Endothelial cell of umbilical vein (primary cell): Measurements from ENCODE around the gene CENPL. TPM values are rescaled to one million over a fixed set of nuclear protein-coding genes. Genes with fewer than 3 reads are reported as not detected.

ENCODE experiments used
- BruUV-seq: library from RNA; stranded (reverse); fragments of 400-500 nt; replicated peaks from 2 replicates; lab custom pipeline; 2021; lab: Mats Ljungman, UMichigan
- CTCF ChIA-PET: fragments of 300-600, 350-600 bp; sonication (Branson Sonifier 250); formaldehyde crosslinking; loops from one replicate; lab custom pipeline; 2021; ENCODE audit warnings: antibody characterized with exemption, inconsistent platforms; lab: Charles Lee
- POLR2A ChIA-PET: fragments of 300-600, 350-600 bp; sonication (Branson Sonifier 250); formaldehyde crosslinking; loops from one replicate; lab custom pipeline; 2021; ENCODE audit warnings: antibody characterized with exemption, inconsistent platforms; lab: Charles Lee
- DNase-seq: peaks from one replicate; pipeline ENCODE4 v3.0.0-alpha.2; 2011; ENCODE audit warnings: low read depth, low spot score
- FAIRE-seq: peaks from 2 replicates; lab custom pipeline; 2011; peaks lifted over from hg19 to GRCh38; lab: Jason Lieb, UNC
- H2AFZ ChIP-seq: 2 replicates; pipeline ENCODE4 v1.6.0; 2012; ENCODE audit warnings: low read depth, low read length, control low read depth, inconsistent platforms
- H3K27ac ChIP-seq: 2 replicates; pipeline ENCODE4 v1.5.1; 2011; ENCODE audit warnings: low read depth, mild to moderate bottlenecking, control low read depth, low read length, moderate library complexity; ENCODE audit not compliant: insufficient read depth
- H3K27me3 ChIP-seq, 2 experiments: 2 replicates each; pipeline versions ENCODE4 v1.6.0 to v1.6.1; 2011; ENCODE audit warnings: low read length in 2 of 2, mixed read lengths in 1 of 2; ENCODE audit not compliant: control insufficient read depth in 2 of 2, insufficient read depth in 2 of 2
- H3K36me3 ChIP-seq, 2 experiments: 2 replicates in 1 of 2; 3 replicates in 1 of 2; pipeline ENCODE4 v1.5.1; 2011; ENCODE audit warnings: low read length in 2 of 2, mild to moderate bottlenecking in 1 of 2, moderate library complexity in 1 of 2; ENCODE audit not compliant: control insufficient read depth in 2 of 2, insufficient read depth in 2 of 2; ENCODE audit errors: extremely low read depth in 1 of 2
- H3K4me1 ChIP-seq: 3 replicates; pipeline ENCODE4 v1.5.1; 2011; ENCODE audit warnings: mild to moderate bottlenecking, low read length; ENCODE audit not compliant: control insufficient read depth, insufficient read depth; ENCODE audit errors: extremely low read depth
- H3K4me2 ChIP-seq: 2 replicates; pipeline ENCODE4 v1.6.1; 2011; ENCODE audit warnings: low read length, control low read depth, mixed read lengths; ENCODE audit not compliant: insufficient read depth
- H3K4me3 ChIP-seq, 3 experiments: fragments of 200-600 bp in 1 of 3; sonication (generic), shearing (Covaris generic) in 1 of 3; replicated peaks in 1 of 3; 2 replicates each; pipeline ENCODE4 v1.5.1; 2011 to 2016; ENCODE audit warnings: control low read depth in 3 of 3, low read length in 3 of 3, mild to moderate bottlenecking in 2 of 3, inconsistent platforms in 1 of 3, low read depth in 1 of 3, moderate library complexity in 1 of 3; ENCODE audit not compliant: insufficient read depth in 1 of 3
- H3K79me2 ChIP-seq: 2 replicates; pipeline ENCODE4 v1.6.0; 2012; ENCODE audit warnings: low read length, inconsistent platforms; ENCODE audit not compliant: control insufficient read depth, insufficient read depth
- H3K9ac ChIP-seq: replicated peaks from 2 replicates; pipeline ENCODE3; 2011; ENCODE audit warnings: low read length, control low read depth; ENCODE audit not compliant: insufficient read depth; ENCODE audit errors: extremely low read depth
- H3K9me1 ChIP-seq: replicated peaks from 3 replicates; pipeline ENCODE4 v1.6.0; 2011; ENCODE audit warnings: mild to moderate bottlenecking, low read length; ENCODE audit not compliant: control insufficient read depth, insufficient read depth; ENCODE audit errors: extremely low read depth
- H3K9me3 ChIP-seq: replicated peaks from 2 replicates; pipeline ENCODE4 v1.5.1; 2012; ENCODE audit warnings: low read length, inconsistent platforms; ENCODE audit not compliant: control insufficient read depth, insufficient read depth
- H4K20me1 ChIP-seq: replicated peaks from 2 replicates; pipeline ENCODE3; 2011; ENCODE audit warnings: mild to moderate bottlenecking, low read length; ENCODE audit not compliant: control insufficient read depth, insufficient read depth; ENCODE audit errors: extremely low read depth
- EZH2 ChIP-seq: IDR thresholded peaks from 2 replicates; pipeline ENCODE4 v1.6.1; 2012; ENCODE audit warnings: borderline replicate concordance, low read depth, mild to moderate bottlenecking, moderate library complexity, low read length, inconsistent platforms; ENCODE audit not compliant: severe bottlenecking
- FOS ChIP-seq: IDR thresholded peaks from 2 replicates; pipeline ENCODE4 v1.6.1; 2011; ENCODE audit warnings: mild to moderate bottlenecking, low read length, moderate library complexity, borderline replicate concordance; ENCODE audit not compliant: insufficient read depth
- GATA2 ChIP-seq: IDR thresholded peaks from 2 replicates; pipeline ENCODE4 v1.7.0; 2011; ENCODE audit warnings: low read depth, mild to moderate bottlenecking, moderate library complexity, mixed read lengths, low read length; ENCODE audit not compliant: insufficient read length, insufficient read depth
- JUN ChIP-seq: IDR thresholded peaks from 2 replicates; pipeline ENCODE4 v1.6.1; 2011; ENCODE audit warnings: borderline replicate concordance, low read depth; ENCODE audit not compliant: insufficient read length, insufficient read depth
- MYC ChIP-seq: IDR thresholded peaks from one replicate; pipeline ENCODE4 v1.6.1; 2011; ENCODE audit warnings: mild to moderate bottlenecking, low read depth, low read length
- POLR2A ChIP-seq: IDR thresholded peaks from 2 replicates; pipeline ENCODE4 v1.6.1; 2012; ENCODE audit warnings: low read depth, mild to moderate bottlenecking, control low read depth, low read length
- POLR2AphosphoS5 ChIP-seq: IDR thresholded peaks from 2 replicates; pipeline ENCODE4 v1.6.1; 2012; ENCODE audit warnings: low read depth, mild to moderate bottlenecking, control low read depth, low read length, moderate library complexity; ENCODE audit not compliant: insufficient read depth
- dilution Hi-C: fragments of 300-500 bp; cut with MboI; formaldehyde crosslinking; loops from one replicate; pipeline ENCODE4 v1.15.0; 2019; ENCODE audit warnings: low sequenced_read_pairs; ENCODE audit not compliant: extremely low pct_ligation_motif_present
- intact Hi-C: fragments of 100-400 bp; cut with micrococcal nuclease; formaldehyde crosslinking; loops from one replicate; pipeline ENCODE4 v1.10.0; 2022
- polyA plus RNA-seq, 4 experiments: library from polyadenylated mRNA; depleted of rRNA in 3 of 4; stranded (reverse) in 3 of 4; unstranded in 1 of 4; fragments of >200 nt; gene quantifications; 2 replicates each; pipeline versions ENCODE4 v1.2.1 to v1.2.3, GENCODE V29; 2011 to 2012; ENCODE audit warnings: missing spikeins in 1 of 4
- total RNA-seq: library from RNA; stranded (reverse); gene quantifications from 2 replicates; pipeline ENCODE4 v1.2.3, GENCODE V29; 2021
- TF ChIP-seq, protein P1 (sequence below), 2 donors: IDR thresholded peaks; 1 replicate in 1 of 2; 2 replicates in 1 of 2; pipeline ENCODE4 v1.5.1; 2011; ENCODE audit warnings: low read length in 2 of 2, mild to moderate bottlenecking in 2 of 2, moderate library complexity in 2 of 2, control low read depth in 1 of 2, inconsistent platforms in 1 of 2, low read depth in 1 of 2; ENCODE audit not compliant: insufficient read depth in 1 of 2; ENCODE audit errors: extremely low read depth in 1 of 2
- TF ChIP-seq, protein P2 (sequence below): IDR thresholded peaks from 2 replicates; pipeline ENCODE4 v1.6.1; 2011; ENCODE audit not compliant: insufficient read depth, insufficient read length

The CENPL gene
- total and polyA plus RNA-seq, 2 donors (not counting 3 experiments of a cell fraction or from before 2014, with no cell fraction given), result 5.9 to 20.8 TPM

- H3K9me1 ChIP-seq, result no peaks in the 10 kb centered on the region
- peak overlapping the region; percentile 52 for H2AFZ ChIP-seq
- no peaks in the 10 kb centered on the region for H3K36me3 ChIP-seq
- FAIRE-seq (no peak), DNase-seq (no peak)
- ChIA-PET POLR2A (interaction anchor here (0.5 to 2.5 kb wide), 5 partner anchors 21 to 394 kb away, joined by 3 to 18 read pairs (median 4); partner anchors contain the start of genes GAS5 and ZBTB37), CTCF (interaction anchor here (0.6 to 2.8 kb wide), 11 partner anchors 14 to 1082 kb away, joined by 3 to 49 read pairs (median 3); partner anchors contain the start of gene KLHL20)
- dilution Hi-C loops, result no loop called here
- intact Hi-C loops, result loop anchor here (1.0 to 2.0 kb wide), 8 partner anchors 29 to 1079 kb away; partner anchors contain the start of genes KLHL20, RABGAP1L and ZBTB37
- peaks cover 15% of the 10 kb centered on the region for H3K4me1 ChIP-seq
- no peaks in the 10 kb centered on the region for H4K20me1 ChIP-seq
- peak overlapping the region; percentile 92 for H3K27ac ChIP-seq
- H3K4me3 ChIP-seq, result peak overlapping the region; percentile 67 to 92 (median 87)
- H3K27me3 ChIP-seq, result no peaks in the 10 kb centered on the region
- peak overlapping the region; percentile 81 for H3K4me2 ChIP-seq
- no peaks in the 10 kb centered on the region for H3K9me3 ChIP-seq
- TF ChIP-seq EZH2 (no peak), JUN (no peak), FOS (no peak), GATA2 (no peak), POLR2AphosphoS5 (no peak), POLR2A (no peak), MYC (no peak)
- TF ChIP-seq, protein P1, sequence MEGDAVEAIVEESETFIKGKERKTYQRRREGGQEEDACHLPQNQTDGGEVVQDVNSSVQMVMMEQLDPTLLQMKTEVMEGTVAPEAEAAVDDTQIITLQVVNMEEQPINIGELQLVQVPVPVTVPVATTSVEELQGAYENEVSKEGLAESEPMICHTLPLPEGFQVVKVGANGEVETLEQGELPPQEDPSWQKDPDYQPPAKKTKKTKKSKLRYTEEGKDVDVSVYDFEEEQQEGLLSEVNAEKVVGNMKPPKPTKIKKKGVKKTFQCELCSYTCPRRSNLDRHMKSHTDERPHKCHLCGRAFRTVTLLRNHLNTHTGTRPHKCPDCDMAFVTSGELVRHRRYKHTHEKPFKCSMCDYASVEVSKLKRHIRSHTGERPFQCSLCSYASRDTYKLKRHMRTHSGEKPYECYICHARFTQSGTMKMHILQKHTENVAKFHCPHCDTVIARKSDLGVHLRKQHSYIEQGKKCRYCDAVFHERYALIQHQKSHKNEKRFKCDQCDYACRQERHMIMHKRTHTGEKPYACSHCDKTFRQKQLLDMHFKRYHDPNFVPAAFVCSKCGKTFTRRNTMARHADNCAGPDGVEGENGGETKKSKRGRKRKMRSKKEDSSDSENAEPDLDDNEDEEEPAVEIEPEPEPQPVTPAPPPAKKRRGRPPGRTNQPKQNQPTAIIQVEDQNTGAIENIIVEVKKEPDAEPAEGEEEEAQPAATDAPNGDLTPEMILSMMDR (IDR thresholded peaks at IDR 0.05; ENCODE audit: extremely low read depth in 1 of 2, insufficient read depth in 1 of 2, low read depth in 1 of 2, low read length in 2 of 2), result no peak
- TF ChIP-seq, protein P2, sequence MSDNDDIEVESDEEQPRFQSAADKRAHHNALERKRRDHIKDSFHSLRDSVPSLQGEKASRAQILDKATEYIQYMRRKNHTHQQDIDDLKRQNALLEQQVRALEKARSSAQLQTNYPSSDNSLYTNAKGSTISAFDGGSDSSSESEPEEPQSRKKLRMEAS, result no peak
- H3K79me2 ChIP-seq, result peaks cover 52% of the 10 kb centered on the region
- BruUV-seq, result TSS peak; percentile 60
- peak overlapping the region; percentile 98 for H3K9ac ChIP-seq
Observed at GRCh38 chr1:173823781-173824314, 835 bp downstream of the CENPL start.
